K562 (cell line): Measurements from ENCODE around the gene HSD17B1. TPM values are rescaled to one million over a fixed set of nuclear protein-coding genes. Genes with fewer than 3 reads are reported as not detected.

ENCODE experiments used
- BRF2 ChIP-seq: IDR thresholded peaks from 3 replicates; pipeline ENCODE4 v1.6.1; 2011; ENCODE audit warnings: borderline replicate concordance, mild to moderate bottlenecking; ENCODE audit not compliant: insufficient read length, insufficient read depth
- ELK1 ChIP-seq: sonication (generic); formaldehyde crosslinking; IDR thresholded peaks from 2 replicates; pipeline ENCODE4 v1.8.1; 2022; ENCODE audit warnings: missing genetic modification reagents
- MAFG ChIP-seq: fragments of 450-650 bp; conservative IDR thresholded peaks from 2 replicates; pipeline ENCODE4 v1.6.1; 2016; ENCODE audit warnings: missing genetic modification characterization, missing compliant biosample characterization
- NFE2L1 ChIP-seq: fragments of 450-650 bp; IDR thresholded peaks from 2 replicates; pipeline ENCODE4 v1.6.1; 2016; ENCODE audit warnings: missing genetic modification characterization, low read depth, mild to moderate bottlenecking, missing compliant biosample characterization, moderate library complexity, borderline replicate concordance
- NFXL1 ChIP-seq: fragments of 450-650 bp; formaldehyde crosslinking; IDR thresholded peaks from 2 replicates; pipeline ENCODE4 v1.4.0; 2021; ENCODE audit warnings: mild to moderate bottlenecking
- POLR2G ChIP-seq: fragments of 200-400 bp; formaldehyde crosslinking; IDR thresholded peaks from 2 replicates; pipeline ENCODE4 v1.6.1; 2017; ENCODE audit warnings: low read depth, mild to moderate bottlenecking, antibody characterized with exemption, low read length, moderate library complexity
- SMARCA5 ChIP-seq: fragments of 450-650 bp; IDR thresholded peaks from 2 replicates; pipeline ENCODE4 v1.6.1; 2016
- TOE1 ChIP-seq, 2 experiments: fragments of 450-650 bp in 1 of 2; sonication (generic) in 1 of 2; formaldehyde crosslinking in 1 of 2; IDR thresholded peaks; 2 replicates each; pipeline versions ENCODE4 v1.7.1 to v1.8.0; 2016 to 2022; ENCODE audit warnings: borderline replicate concordance in 2 of 2, mild to moderate bottlenecking in 2 of 2, antibody characterized with exemption in 1 of 2, inconsistent platforms in 1 of 2, low read depth in 1 of 2, missing genetic modification reagents in 1 of 2, moderate library complexity in 1 of 2
- ZNF12 ChIP-seq: sonication (generic); formaldehyde crosslinking; IDR thresholded peaks from 2 replicates; pipeline ENCODE4 v1.4.0; 2020; ENCODE audit warnings: mild to moderate bottlenecking, missing genetic modification reagents
- ZNF407 ChIP-seq: fragments of 450-650 bp; IDR thresholded peaks from 2 replicates; pipeline ENCODE4 v1.6.1; 2016; ENCODE audit warnings: low read depth
- ZNF507 ChIP-seq: conservative IDR thresholded peaks from 2 replicates; pipeline ENCODE4 v1.6.1; 2017; ENCODE audit warnings: missing genetic modification characterization, missing compliant biosample characterization
- ZNF551 ChIP-seq: fragments of 250-450 bp; sonication (Bioruptor Pico); IDR thresholded peaks from 2 replicates; pipeline ENCODE4 v1.5.0; 2021; ENCODE audit warnings: mild to moderate bottlenecking, moderate library complexity
- ZNF695 ChIP-seq: fragments of 450-650 bp; formaldehyde crosslinking; IDR thresholded peaks from 2 replicates; pipeline ENCODE4 v1.4.0; 2020; ENCODE audit warnings: mild to moderate bottlenecking, moderate library complexity
- polyA plus RNA-seq, 8 experiments: library from polyadenylated mRNA; depleted of rRNA in 4 of 8; stranded (reverse) in 5 of 8; unstranded in 3 of 8; fragments of >200 nt; fragmentation: Nextera tagmentation in 2 of 8; fragmentation: Illumina TruSeq in 1 of 8; extraction: Ambion mirVana in 2 of 8; extraction: Trizol in 1 of 8; gene quantifications; 2 replicates each; pipeline versions ENCODE4 v1.2.1 to v1.2.3, GENCODE V29; 2011 to 2014; ENCODE audit warnings: inconsistent platforms in 1 of 8, missing spikeins in 1 of 8
- total RNA-seq, 7 experiments: library from RNA; depleted of rRNA in 6 of 7; stranded (reverse); fragments of >200 nt in 6 of 7; fragmentation: Illumina TruSeq in 2 of 7; extraction: Trizol in 2 of 7; gene quantifications; 2 replicates each; pipeline versions ENCODE4 v1.2.1 to v1.2.3, GENCODE V29; 2011 to 2021; ENCODE audit warnings: low replicate concordance in 1 of 7

Gene HSD17B1
- total and polyA plus RNA-seq, 9 of the 15 experiments (the other 6 are each of a cell fraction or from before 2014, with no cell fraction given), result 0.55 to 21.1 (median 3.6) TPM

GRCh38 chr17:42561897-42562387 is 9.2 kb downstream of the HSD17B1 start, which contains the start of gene COASY (continued):
- peak; percentile 64 for TF ChIP-seq POLR2G
- no peak for TF ChIP-seq NFE2L1 (tag)
- TF ChIP-seq SMARCA5, result 0 out of 2 replicates have a peak, but pooled peaks have one; percentile 87
- peak; percentile 99 for TF ChIP-seq ZNF407
- TF ChIP-seq BRF2, result no peak
- no peak for TF ChIP-seq MAFG (tag)
- TF ChIP-seq ZNF12 (CRISPR knock-in tag), result no peak
- no peak for TF ChIP-seq NFXL1 (CRISPR knock-in tag)
- TF ChIP-seq ZNF551 (CRISPR knock-in tag), result no peak
- no peak for TF ChIP-seq ZNF695
- 0 out of 2 replicates have a peak, but pooled peaks have one; percentile 73 for TF ChIP-seq TOE1 (IDR thresholded peaks at IDR 0.05; ENCODE audit: borderline replicate concordance)
- no peak for TF ChIP-seq TOE1 (CRISPR knock-in tag; IDR thresholded peaks at IDR 0.05; ENCODE audit: borderline replicate concordance, low read depth)
- TF ChIP-seq ZNF507 (tag), result no peak
- TF ChIP-seq ELK1 (CRISPR knock-in tag), result no peak
